Measurements from ENCODE around the gene CA7. TPM values are rescaled to one million over a fixed set of nuclear protein-coding genes. Genes with fewer than 3 reads are reported as not detected.

The CA7 gene
- total and polyA plus RNA-seq, 8 donors: not detected

- no peaks in the 10 kb centered on the region for H3K27me3 ChIP-seq
- H3K36me3 ChIP-seq: no peaks in the 10 kb centered on the region
- TF ChIP-seq CTCF (IDR thresholded peaks at IDR 0.05): no peak
- no peak for DNase-seq
- intact Hi-C loops (cut with DNase I): no loop called here
- H3K4me3 ChIP-seq: peak overlapping the region; percentile 18 to 34
- peak overlapping the region; percentile 63 to 81 for H3K27ac ChIP-seq
- peaks cover 9 to 20% of the 10 kb centered on the region in 2 donors for H3K4me1 ChIP-seq
- H3K9me3 ChIP-seq: no peaks in the 10 kb centered on the region
- ATAC-seq: no peak
Observed at GRCh38 chr16:66872559-66872942, 28.3 kb downstream of the CA7 start.

- peaks cover 9 to 23% of the 10 kb centered on the region in 2 donors for H3K4me1 ChIP-seq
- peak; percentile 71 to 100 (median 92) for DNase-seq
- H3K27ac ChIP-seq: peak overlapping the region; percentile 63 to 81
- no peaks in the 10 kb centered on the region for H3K27me3 ChIP-seq
- TF ChIP-seq CTCF (IDR thresholded peaks at IDR 0.05): peak; percentile 90 to 99
- no peaks in the 10 kb centered on the region for H3K36me3 ChIP-seq
- no peaks in the 10 kb centered on the region for H3K9me3 ChIP-seq
- intact Hi-C loops (cut with DNase I): no loop called here
- peak; percentile 96 for ATAC-seq
- H3K4me3 ChIP-seq: peak overlapping the region; percentile 18 to 34
Observed at GRCh38 chr16:66872943-66873684, 28.9 kb downstream of the CA7 start.

- H3K4me1 ChIP-seq: peaks cover 9 to 29% of the 10 kb centered on the region in 2 donors
- intact Hi-C loops (cut with DNase I): no loop called here
- ATAC-seq: no peak
- no peak for DNase-seq
- H3K4me3 ChIP-seq: no peak overlapping the region
- peak overlapping the region in 1 of 2 donors; percentile 81 for H3K27ac ChIP-seq
- no peaks in the 10 kb centered on the region for H3K36me3 ChIP-seq
- no peaks in the 10 kb centered on the region for H3K9me3 ChIP-seq
- TF ChIP-seq CTCF (IDR thresholded peaks at IDR 0.05): no peak
- H3K27me3 ChIP-seq: no peaks in the 10 kb centered on the region
Observed at GRCh38 chr16:66873685-66874055, 29.5 kb downstream of the CA7 start.

- peaks cover 9 to 29% of the 10 kb centered on the region in 2 donors for H3K4me1 ChIP-seq
- intact Hi-C loops (cut with DNase I): no loop called here
- H3K4me3 ChIP-seq: no peak overlapping the region
- TF ChIP-seq CTCF (IDR thresholded peaks at IDR 0.05): no peak
- no peaks in the 10 kb centered on the region for H3K27me3 ChIP-seq
- no peaks in the 10 kb centered on the region for H3K9me3 ChIP-seq
- no peaks in the 10 kb centered on the region for H3K36me3 ChIP-seq
- DNase-seq: no peak
- no peak for ATAC-seq
- peak overlapping the region; percentile 7 to 71 for H3K27ac ChIP-seq
Observed at GRCh38 chr16:66874079-66874775, 30.0 kb downstream of the CA7 start.

- peaks cover 6 to 33% of the 10 kb centered on the region in 2 donors for H3K4me1 ChIP-seq
- no peaks in the 10 kb centered on the region for H3K36me3 ChIP-seq
- no peaks in the 10 kb centered on the region for H3K9me3 ChIP-seq
- TF ChIP-seq CTCF (IDR thresholded peaks at IDR 0.05): no peak
- peaks cover 0 to 10% of the 10 kb centered on the region in 2 donors for H3K27me3 ChIP-seq
- no peak overlapping the region for H3K27ac ChIP-seq
- ATAC-seq (no peak), DNase-seq (no peak)
- no peak overlapping the region for H3K4me3 ChIP-seq
- intact Hi-C loops (cut with DNase I): no loop called here
Observed at GRCh38 chr16:66878067-66878466, 33.9 kb downstream of the CA7 start.
